ENCODE data around the gene NCEH1.
"Not testable (repeated sequence)": the region's sequence is repeated elsewhere in the genome, so short reads cannot be mapped to it uniquely, and the experiment has no call there.

The NCEH1 gene

GRCh38 chr3:172595664-172596393, 115.0 kb downstream of the NCEH1 start:
- peaks cover 36% of the 10 kb centered on the region for H3K4me1 ChIP-seq (ENCODE audit: control insufficient read depth, insufficient read depth, low read length)
- H3K4me3 ChIP-seq (ENCODE audit: low read length) = peak overlapping the region; percentile 23

GRCh38 chr3:172594900-172595663, 115.8 kb downstream of the NCEH1 start:
- not testable (repeated sequence) for H3K27me3 ChIP-seq (ENCODE audit: control insufficient read depth, insufficient read depth, low read length); H3K9me3 ChIP-seq (ENCODE audit: control insufficient read depth, low read length); H3K36me3 ChIP-seq (ENCODE audit: control insufficient read depth, insufficient read depth, low read length)
- peaks cover 40% of the 10 kb centered on the region for H3K4me1 ChIP-seq (ENCODE audit: control insufficient read depth, insufficient read depth, low read length)
- H3K9ac ChIP-seq (ENCODE audit: low read length) = peak overlapping the region; percentile 51
- H3K4me3 ChIP-seq (ENCODE audit: low read length) = peak overlapping the region; percentile 23

More at GRCh38 chr3:172595664-172596393, 115.0 kb downstream of the NCEH1 start:
- H3K9me3 ChIP-seq (ENCODE audit: control insufficient read depth, low read length) = no peaks in the 10 kb centered on the region
- H3K36me3 ChIP-seq (ENCODE audit: control insufficient read depth, insufficient read depth, low read length) = no peaks in the 10 kb centered on the region
- peak overlapping the region; percentile 51 for H3K9ac ChIP-seq (ENCODE audit: low read length)
- no peaks in the 10 kb centered on the region for H3K27me3 ChIP-seq (ENCODE audit: control insufficient read depth, insufficient read depth, low read length)

- Histone ChIP-seq H3K27me3 (ENCODE audit: control insufficient read depth, insufficient read depth, low read length) (no peaks in the 10 kb centered on the region), H3K4me3 (ENCODE audit: low read length) (no peak overlapping the region), H3K36me3 (ENCODE audit: control insufficient read depth, insufficient read depth, low read length) (no peaks in the 10 kb centered on the region), H3K9me3 (ENCODE audit: control insufficient read depth, low read length) (no peaks in the 10 kb centered on the region), H3K4me1 (ENCODE audit: control insufficient read depth, insufficient read depth, low read length) (peaks cover 40% of the 10 kb centered on the region), H3K9ac (ENCODE audit: low read length) (no peak overlapping the region)
Observed at GRCh38 chr3:172592898-172593669, 117.8 kb downstream of the NCEH1 start.

- Histone ChIP-seq H3K27me3 (ENCODE audit: control insufficient read depth, insufficient read depth, low read length) (no peaks in the 10 kb centered on the region), H3K36me3 (ENCODE audit: control insufficient read depth, insufficient read depth, low read length) (no peaks in the 10 kb centered on the region), H3K4me1 (ENCODE audit: control insufficient read depth, insufficient read depth, low read length) (peaks cover 40% of the 10 kb centered on the region), H3K9ac (ENCODE audit: low read length) (no peak overlapping the region), H3K4me3 (ENCODE audit: low read length) (no peak overlapping the region), H3K9me3 (ENCODE audit: control insufficient read depth, low read length) (no peaks in the 10 kb centered on the region)
Observed at GRCh38 chr3:172591876-172592771, 118.7 kb downstream of the NCEH1 start.

GRCh38 chr3:172591125-172591605, 119.7 kb downstream of the NCEH1 start:
- Histone ChIP-seq H3K4me1 (ENCODE audit: control insufficient read depth, insufficient read depth, low read length) (peaks cover 45% of the 10 kb centered on the region), H3K36me3 (ENCODE audit: control insufficient read depth, insufficient read depth, low read length) (no peaks in the 10 kb centered on the region), H3K9ac (ENCODE audit: low read length) (no peak overlapping the region), H3K27me3 (ENCODE audit: control insufficient read depth, insufficient read depth, low read length) (no peaks in the 10 kb centered on the region), H3K4me3 (ENCODE audit: low read length) (no peak overlapping the region), H3K9me3 (ENCODE audit: control insufficient read depth, low read length) (no peaks in the 10 kb centered on the region)

GRCh38 chr3:172586436-172586835, 124.4 kb downstream of the NCEH1 start:
- H3K27me3 ChIP-seq (ENCODE audit: control insufficient read depth, insufficient read depth, low read length) = no peaks in the 10 kb centered on the region
- H3K4me3 ChIP-seq (ENCODE audit: low read length) = no peak overlapping the region
- no peaks in the 10 kb centered on the region for H3K36me3 ChIP-seq (ENCODE audit: control insufficient read depth, insufficient read depth, low read length)
- H3K9ac ChIP-seq (ENCODE audit: low read length) = no peak overlapping the region
- H3K9me3 ChIP-seq (ENCODE audit: control insufficient read depth, low read length) = no peaks in the 10 kb centered on the region
- peaks cover 15% of the 10 kb centered on the region for H3K4me1 ChIP-seq (ENCODE audit: control insufficient read depth, insufficient read depth, low read length)

GRCh38 chr3:172585954-172586353, 124.9 kb downstream of the NCEH1 start:
- Histone ChIP-seq H3K4me1 (ENCODE audit: control insufficient read depth, insufficient read depth, low read length) (peaks cover 10% of the 10 kb centered on the region), H3K4me3 (ENCODE audit: low read length) (no peak overlapping the region), H3K27me3 (ENCODE audit: control insufficient read depth, insufficient read depth, low read length) (no peaks in the 10 kb centered on the region), H3K36me3 (ENCODE audit: control insufficient read depth, insufficient read depth, low read length) (no peaks in the 10 kb centered on the region), H3K9me3 (ENCODE audit: control insufficient read depth, low read length) (no peaks in the 10 kb centered on the region), H3K9ac (ENCODE audit: low read length) (no peak overlapping the region)

- Histone ChIP-seq H3K9me3 (ENCODE audit: control insufficient read depth, low read length) (no peaks in the 10 kb centered on the region), H3K36me3 (ENCODE audit: control insufficient read depth, insufficient read depth, low read length) (no peaks in the 10 kb centered on the region), H3K9ac (ENCODE audit: low read length) (no peak overlapping the region), H3K4me1 (ENCODE audit: control insufficient read depth, insufficient read depth, low read length) (peaks cover 13% of the 10 kb centered on the region), H3K4me3 (ENCODE audit: low read length) (no peak overlapping the region), H3K27me3 (ENCODE audit: control insufficient read depth, insufficient read depth, low read length) (no peaks in the 10 kb centered on the region)
Observed at GRCh38 chr3:172582712-172583111, 128.2 kb downstream of the NCEH1 start.

GRCh38 chr3:172581757-172582166, 129.1 kb downstream of the NCEH1 start:
- H3K4me1 ChIP-seq (ENCODE audit: control insufficient read depth, insufficient read depth, low read length) = peaks cover 12% of the 10 kb centered on the region
- no peak overlapping the region for H3K9ac ChIP-seq (ENCODE audit: low read length)
- H3K36me3 ChIP-seq (ENCODE audit: control insufficient read depth, insufficient read depth, low read length) = no peaks in the 10 kb centered on the region
- H3K4me3 ChIP-seq (ENCODE audit: low read length) = no peak overlapping the region
- no peaks in the 10 kb centered on the region for H3K9me3 ChIP-seq (ENCODE audit: control insufficient read depth, low read length)
- H3K27me3 ChIP-seq (ENCODE audit: control insufficient read depth, insufficient read depth, low read length) = no peaks in the 10 kb centered on the region

- H3K27me3 ChIP-seq (ENCODE audit: control insufficient read depth, insufficient read depth, low read length) = no peaks in the 10 kb centered on the region
- H3K36me3 ChIP-seq (ENCODE audit: control insufficient read depth, insufficient read depth, low read length) = no peaks in the 10 kb centered on the region
- H3K4me3 ChIP-seq (ENCODE audit: low read length) = no peak overlapping the region
- H3K9me3 ChIP-seq (ENCODE audit: control insufficient read depth, low read length) = no peaks in the 10 kb centered on the region
- H3K9ac ChIP-seq (ENCODE audit: low read length) = no peak overlapping the region
- peaks cover 8% of the 10 kb centered on the region for H3K4me1 ChIP-seq (ENCODE audit: control insufficient read depth, insufficient read depth, low read length)
Observed at GRCh38 chr3:172580680-172581401, 130.0 kb downstream of the NCEH1 start.
